ENCODE data around the gene MACROD2.

MACROD2 gene

DNA sequence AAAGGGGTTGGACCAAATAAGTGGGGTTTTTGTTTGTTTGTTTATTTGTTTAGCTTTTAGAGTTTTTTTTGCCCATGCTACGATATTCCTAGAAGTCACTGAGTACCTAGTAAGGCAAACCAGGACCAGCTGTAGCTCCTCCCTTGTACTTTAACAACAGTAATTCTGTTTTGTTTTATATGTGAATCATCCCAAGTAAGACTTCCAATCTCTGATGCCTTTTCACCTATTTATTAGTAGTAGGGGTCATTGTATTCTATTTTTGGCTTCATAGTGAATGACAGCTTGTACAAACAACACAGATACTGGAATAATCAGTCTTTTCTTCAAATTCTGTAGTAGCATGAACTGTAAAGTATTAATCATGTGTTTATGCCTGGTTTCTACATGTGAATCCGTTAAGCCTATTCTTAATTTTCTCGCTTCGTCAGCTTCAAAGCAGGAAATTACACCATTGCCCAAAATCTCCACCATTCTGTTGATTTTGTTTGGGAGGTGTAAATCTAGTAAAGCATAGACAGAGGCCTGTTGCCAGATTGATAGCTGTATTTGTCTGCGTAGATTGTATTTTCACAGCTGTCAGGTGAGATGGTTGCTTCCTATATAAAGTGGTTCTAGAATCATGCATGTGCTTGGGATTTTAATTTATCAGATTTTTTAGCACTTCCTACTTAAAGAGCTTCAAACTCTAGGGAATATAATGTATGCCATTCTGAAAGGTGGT lies 493.6 kb downstream of the MACROD2 start:
- ATAC-seq: no peak
- TF ChIP-seq ZC3H10 (CRISPR knock-in tag; IDR thresholded peaks at IDR 0.05) (no peak), GLIS3 (CRISPR knock-in tag; IDR thresholded peaks at IDR 0.05) (no peak), OSR1 (CRISPR knock-in tag; IDR thresholded peaks at IDR 0.05) (no peak), ZFP3 (CRISPR knock-in tag; IDR thresholded peaks at IDR 0.05) (no peak), RARB (CRISPR knock-in tag; IDR thresholded peaks at IDR 0.05) (no peak), BACH2 (CRISPR knock-in tag; IDR thresholded peaks at IDR 0.05; ENCODE audit: borderline replicate concordance) (no peak), CSDC2 (CRISPR knock-in tag; IDR thresholded peaks at IDR 0.05) (no peak)
- TF ChIP-seq, protein P1, sequence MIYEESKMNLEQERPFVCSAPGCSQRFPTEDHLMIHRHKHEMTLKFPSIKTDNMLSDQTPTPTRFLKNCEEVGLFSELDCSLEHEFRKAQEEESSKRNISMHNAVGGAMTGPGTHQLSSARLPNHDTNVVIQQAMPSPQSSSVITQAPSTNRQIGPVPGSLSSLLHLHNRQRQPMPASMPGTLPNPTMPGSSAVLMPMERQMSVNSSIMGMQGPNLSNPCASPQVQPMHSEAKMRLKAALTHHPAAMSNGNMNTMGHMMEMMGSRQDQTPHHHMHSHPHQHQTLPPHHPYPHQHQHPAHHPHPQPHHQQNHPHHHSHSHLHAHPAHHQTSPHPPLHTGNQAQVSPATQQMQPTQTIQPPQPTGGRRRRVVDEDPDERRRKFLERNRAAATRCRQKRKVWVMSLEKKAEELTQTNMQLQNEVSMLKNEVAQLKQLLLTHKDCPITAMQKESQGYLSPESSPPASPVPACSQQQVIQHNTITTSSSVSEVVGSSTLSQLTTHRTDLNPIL (CRISPR knock-in tag; IDR thresholded peaks at IDR 0.05; ENCODE audit: low read depth): no peak
- TF ChIP-seq, protein P2, sequence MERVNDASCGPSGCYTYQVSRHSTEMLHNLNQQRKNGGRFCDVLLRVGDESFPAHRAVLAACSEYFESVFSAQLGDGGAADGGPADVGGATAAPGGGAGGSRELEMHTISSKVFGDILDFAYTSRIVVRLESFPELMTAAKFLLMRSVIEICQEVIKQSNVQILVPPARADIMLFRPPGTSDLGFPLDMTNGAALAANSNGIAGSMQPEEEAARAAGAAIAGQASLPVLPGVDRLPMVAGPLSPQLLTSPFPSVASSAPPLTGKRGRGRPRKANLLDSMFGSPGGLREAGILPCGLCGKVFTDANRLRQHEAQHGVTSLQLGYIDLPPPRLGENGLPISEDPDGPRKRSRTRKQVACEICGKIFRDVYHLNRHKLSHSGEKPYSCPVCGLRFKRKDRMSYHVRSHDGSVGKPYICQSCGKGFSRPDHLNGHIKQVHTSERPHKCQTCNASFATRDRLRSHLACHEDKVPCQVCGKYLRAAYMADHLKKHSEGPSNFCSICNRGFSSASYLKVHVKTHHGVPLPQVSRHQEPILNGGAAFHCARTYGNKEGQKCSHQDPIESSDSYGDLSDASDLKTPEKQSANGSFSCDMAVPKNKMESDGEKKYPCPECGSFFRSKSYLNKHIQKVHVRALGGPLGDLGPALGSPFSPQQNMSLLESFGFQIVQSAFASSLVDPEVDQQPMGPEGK (CRISPR knock-in tag; IDR thresholded peaks at IDR 0.05; ENCODE audit: borderline replicate concordance): no peak
- TF ChIP-seq, protein P3, sequence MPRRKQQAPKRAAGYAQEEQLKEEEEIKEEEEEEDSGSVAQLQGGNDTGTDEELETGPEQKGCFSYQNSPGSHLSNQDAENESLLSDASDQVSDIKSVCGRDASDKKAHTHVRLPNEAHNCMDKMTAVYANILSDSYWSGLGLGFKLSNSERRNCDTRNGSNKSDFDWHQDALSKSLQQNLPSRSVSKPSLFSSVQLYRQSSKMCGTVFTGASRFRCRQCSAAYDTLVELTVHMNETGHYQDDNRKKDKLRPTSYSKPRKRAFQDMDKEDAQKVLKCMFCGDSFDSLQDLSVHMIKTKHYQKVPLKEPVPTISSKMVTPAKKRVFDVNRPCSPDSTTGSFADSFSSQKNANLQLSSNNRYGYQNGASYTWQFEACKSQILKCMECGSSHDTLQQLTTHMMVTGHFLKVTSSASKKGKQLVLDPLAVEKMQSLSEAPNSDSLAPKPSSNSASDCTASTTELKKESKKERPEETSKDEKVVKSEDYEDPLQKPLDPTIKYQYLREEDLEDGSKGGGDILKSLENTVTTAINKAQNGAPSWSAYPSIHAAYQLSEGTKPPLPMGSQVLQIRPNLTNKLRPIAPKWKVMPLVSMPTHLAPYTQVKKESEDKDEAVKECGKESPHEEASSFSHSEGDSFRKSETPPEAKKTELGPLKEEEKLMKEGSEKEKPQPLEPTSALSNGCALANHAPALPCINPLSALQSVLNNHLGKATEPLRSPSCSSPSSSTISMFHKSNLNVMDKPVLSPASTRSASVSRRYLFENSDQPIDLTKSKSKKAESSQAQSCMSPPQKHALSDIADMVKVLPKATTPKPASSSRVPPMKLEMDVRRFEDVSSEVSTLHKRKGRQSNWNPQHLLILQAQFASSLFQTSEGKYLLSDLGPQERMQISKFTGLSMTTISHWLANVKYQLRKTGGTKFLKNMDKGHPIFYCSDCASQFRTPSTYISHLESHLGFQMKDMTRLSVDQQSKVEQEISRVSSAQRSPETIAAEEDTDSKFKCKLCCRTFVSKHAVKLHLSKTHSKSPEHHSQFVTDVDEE (CRISPR knock-in tag; IDR thresholded peaks at IDR 0.05): no peak

DNA sequence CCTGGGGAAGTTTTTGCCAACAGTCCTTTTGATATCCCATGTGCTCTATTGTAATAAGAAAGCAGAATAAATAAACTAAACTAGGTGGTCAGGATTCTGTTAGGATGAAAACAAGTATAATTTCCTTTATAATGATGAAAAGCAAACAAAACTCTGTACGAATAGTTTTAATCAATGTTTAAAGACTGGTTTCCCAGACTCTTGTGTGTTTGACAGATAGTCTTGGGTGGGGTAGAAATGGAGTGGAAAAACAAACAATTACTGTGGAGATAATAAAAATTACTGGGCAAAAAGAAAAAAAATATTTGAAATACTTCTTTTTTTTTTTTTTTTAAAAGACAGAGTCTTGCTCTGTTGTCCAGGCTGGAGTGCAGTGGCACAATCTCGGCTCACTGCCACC lies 494.2 kb downstream of the MACROD2 start:
- TF ChIP-seq ISL1 (CRISPR knock-in tag; IDR thresholded peaks at IDR 0.05) (no peak), TOX (CRISPR knock-in tag; IDR thresholded peaks at IDR 0.05; ENCODE audit: borderline replicate concordance) (no peak), ZFP30 (CRISPR knock-in tag; IDR thresholded peaks at IDR 0.05) (no peak), SNAI2 (CRISPR knock-in tag; IDR thresholded peaks at IDR 0.05) (no peak), OSR1 (CRISPR knock-in tag; IDR thresholded peaks at IDR 0.05) (no peak), PPARA (CRISPR knock-in tag; IDR thresholded peaks at IDR 0.05; ENCODE audit: borderline replicate concordance) (no peak), GLIS3 (CRISPR knock-in tag; IDR thresholded peaks at IDR 0.05) (no peak), ZNF70 (CRISPR knock-in tag; IDR thresholded peaks at IDR 0.05) (no peak), ZNF565 (CRISPR knock-in tag; conservative IDR thresholded peaks at IDR 0.05; ENCODE audit: low read depth) (no peak), ARNTL (CRISPR knock-in tag; IDR thresholded peaks at IDR 0.05; ENCODE audit: borderline replicate concordance, low read depth) (no peak)
- TF ChIP-seq, protein P2 (CRISPR knock-in tag; IDR thresholded peaks at IDR 0.05; ENCODE audit: borderline replicate concordance): no peak
- TF ChIP-seq, protein P4, sequence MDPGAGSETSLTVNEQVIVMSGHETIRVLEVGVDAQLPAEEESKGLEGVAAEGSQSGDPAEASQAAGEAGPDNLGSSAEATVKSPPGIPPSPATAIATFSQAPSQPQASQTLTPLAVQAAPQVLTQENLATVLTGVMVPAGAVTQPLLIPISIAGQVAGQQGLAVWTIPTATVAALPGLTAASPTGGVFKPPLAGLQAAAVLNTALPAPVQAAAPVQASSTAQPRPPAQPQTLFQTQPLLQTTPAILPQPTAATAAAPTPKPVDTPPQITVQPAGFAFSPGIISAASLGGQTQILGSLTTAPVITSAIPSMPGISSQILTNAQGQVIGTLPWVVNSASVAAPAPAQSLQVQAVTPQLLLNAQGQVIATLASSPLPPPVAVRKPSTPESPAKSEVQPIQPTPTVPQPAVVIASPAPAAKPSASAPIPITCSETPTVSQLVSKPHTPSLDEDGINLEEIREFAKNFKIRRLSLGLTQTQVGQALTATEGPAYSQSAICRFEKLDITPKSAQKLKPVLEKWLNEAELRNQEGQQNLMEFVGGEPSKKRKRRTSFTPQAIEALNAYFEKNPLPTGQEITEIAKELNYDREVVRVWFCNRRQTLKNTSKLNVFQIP (CRISPR knock-in tag; IDR thresholded peaks at IDR 0.05; ENCODE audit: borderline replicate concordance, low read depth): no peak
- TF ChIP-seq, protein P3 (CRISPR knock-in tag; IDR thresholded peaks at IDR 0.05): no peak
- ATAC-seq: no peak
